GM20000 (cell line): ENCODE measurements around the gene PDK4.

Experiments
- DNase-seq: peaks from one replicate; pipeline ENCODE4 v3.0.0; 2012; ENCODE audit warnings: low spot score
- TF ChIP-seq, protein P1 (sequence below): IDR thresholded peaks from 2 replicates; pipeline ENCODE4 v1.5.1; 2012; ENCODE audit warnings: mild to moderate bottlenecking, control low read depth; ENCODE audit errors: extremely low read depth, missing control alignments

PDK4 gene

GRCh38 chr7:95547361-95548348, 48.7 kb downstream of the PDK4 start:
- no peak for DNase-seq
- TF ChIP-seq, protein P1, sequence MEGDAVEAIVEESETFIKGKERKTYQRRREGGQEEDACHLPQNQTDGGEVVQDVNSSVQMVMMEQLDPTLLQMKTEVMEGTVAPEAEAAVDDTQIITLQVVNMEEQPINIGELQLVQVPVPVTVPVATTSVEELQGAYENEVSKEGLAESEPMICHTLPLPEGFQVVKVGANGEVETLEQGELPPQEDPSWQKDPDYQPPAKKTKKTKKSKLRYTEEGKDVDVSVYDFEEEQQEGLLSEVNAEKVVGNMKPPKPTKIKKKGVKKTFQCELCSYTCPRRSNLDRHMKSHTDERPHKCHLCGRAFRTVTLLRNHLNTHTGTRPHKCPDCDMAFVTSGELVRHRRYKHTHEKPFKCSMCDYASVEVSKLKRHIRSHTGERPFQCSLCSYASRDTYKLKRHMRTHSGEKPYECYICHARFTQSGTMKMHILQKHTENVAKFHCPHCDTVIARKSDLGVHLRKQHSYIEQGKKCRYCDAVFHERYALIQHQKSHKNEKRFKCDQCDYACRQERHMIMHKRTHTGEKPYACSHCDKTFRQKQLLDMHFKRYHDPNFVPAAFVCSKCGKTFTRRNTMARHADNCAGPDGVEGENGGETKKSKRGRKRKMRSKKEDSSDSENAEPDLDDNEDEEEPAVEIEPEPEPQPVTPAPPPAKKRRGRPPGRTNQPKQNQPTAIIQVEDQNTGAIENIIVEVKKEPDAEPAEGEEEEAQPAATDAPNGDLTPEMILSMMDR, result no peak

DNA sequence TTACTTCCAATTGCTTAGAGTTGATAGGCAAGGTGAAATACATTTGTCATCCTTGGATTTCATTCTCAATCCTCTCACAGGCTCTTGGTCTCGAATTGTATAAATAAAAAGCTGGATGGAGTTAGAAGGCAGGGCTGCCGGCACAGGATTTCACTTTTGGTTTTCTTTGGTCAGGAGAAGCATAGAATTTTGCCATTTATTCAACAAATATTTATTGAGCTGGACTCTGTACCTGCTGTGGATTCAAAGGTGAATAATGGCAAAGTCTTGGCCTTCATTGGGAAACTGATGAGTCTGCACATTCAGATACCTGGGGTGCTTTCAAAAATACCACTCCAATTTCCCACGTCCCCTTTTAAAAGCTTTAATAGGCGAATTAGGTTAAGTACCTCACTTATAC, 49.7 kb downstream of the PDK4 start:
- DNase-seq, result no peak
- TF ChIP-seq, protein P1, result no peak

- TF ChIP-seq, protein P1, result no peak
- DNase-seq, result no peak
These were observed 50.6 kb downstream of the PDK4 start for GRCh38 chr7:95545673-95546072.

- TF ChIP-seq, protein P1, result peak; percentile 41
- no peak for DNase-seq
These were observed 51.2 kb downstream of the PDK4 start for GRCh38 chr7:95545007-95545615.

DNA sequence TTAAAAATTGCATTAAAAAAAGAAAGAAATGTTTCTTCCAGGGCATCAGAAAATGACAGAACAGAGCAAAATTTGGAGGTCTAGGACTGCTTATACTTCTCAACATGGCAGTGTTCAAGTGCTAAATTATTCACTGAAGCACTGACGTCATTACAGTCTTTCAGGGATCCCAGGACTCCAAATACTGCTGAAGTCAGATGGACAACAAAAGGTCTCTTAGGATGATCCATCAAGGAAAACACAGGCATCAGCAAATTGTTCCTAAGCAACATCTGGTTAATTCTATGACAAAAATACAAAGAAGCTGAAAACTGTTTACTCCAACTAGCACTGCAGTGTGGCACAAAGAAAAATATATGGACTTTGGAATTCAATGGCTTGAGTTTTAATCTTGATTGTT, 52.1 kb downstream of the PDK4 start:
- TF ChIP-seq, protein P1, result no peak
- no peak for DNase-seq

GRCh38 chr7:95543312-95543711, 53.0 kb downstream of the PDK4 start:
- TF ChIP-seq, protein P1, result no peak
- no peak for DNase-seq

DNA sequence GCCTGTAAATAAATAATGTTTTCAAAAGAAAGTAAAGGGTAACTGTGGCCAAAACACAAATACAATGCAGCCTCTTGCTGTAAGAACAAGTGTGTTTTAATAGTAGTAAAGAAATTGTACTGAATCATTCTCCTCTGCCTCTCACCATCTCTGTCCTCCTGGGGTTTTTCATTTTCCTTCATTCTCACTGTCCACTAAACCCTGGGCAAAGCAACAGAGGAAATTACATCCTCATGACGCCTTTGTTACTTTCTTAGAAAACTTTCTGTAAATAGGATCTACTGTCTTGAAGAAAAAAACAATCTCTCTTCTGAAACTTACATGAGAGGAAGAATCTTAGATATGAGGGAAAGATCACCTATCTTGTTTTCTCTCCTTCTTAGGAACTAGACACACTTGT, 56.0 kb downstream of the PDK4 start:
- TF ChIP-seq, protein P1, result no peak
- DNase-seq, result no peak
